Germinal center (tissue), 1 donor: ENCODE data around the gene PTDSS2.
"Not testable (repeated sequence)": the region's sequence is repeated elsewhere in the genome, so short reads cannot be mapped to it uniquely, and the experiment has no call there.

Source experiments
- DNase-seq: peaks from one replicate; pipeline ENCODE4 v3.0.0; 2012; ENCODE audit warnings: mixed read lengths, low spot score

PTDSS2 gene

DNA sequence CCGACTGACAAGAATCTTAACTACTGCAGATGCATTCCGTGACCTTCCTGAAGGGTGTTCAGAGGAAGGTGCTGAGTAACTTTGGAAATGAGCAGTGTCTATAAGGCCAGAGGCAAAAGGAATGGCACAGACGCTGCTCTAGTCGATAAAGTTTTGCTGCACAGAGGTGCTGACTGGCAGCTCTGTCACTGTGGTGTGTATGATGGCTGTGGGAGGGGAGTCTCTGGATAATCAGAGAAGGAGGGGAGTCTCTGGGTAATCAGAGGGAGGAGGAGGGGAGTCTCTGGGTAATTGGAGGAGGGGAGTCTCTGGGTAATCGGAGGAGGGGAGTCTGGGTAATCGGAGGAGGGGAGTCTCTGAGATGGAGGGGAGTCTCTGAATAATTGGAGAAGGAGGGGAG is 18.4 kb downstream of the PTDSS2 start:
- no peak for DNase-seq

- DNase-seq = not testable (repeated sequence)
Measured at GRCh38 chr11:469026-469683, 19.1 kb downstream of the PTDSS2 start.

DNA sequence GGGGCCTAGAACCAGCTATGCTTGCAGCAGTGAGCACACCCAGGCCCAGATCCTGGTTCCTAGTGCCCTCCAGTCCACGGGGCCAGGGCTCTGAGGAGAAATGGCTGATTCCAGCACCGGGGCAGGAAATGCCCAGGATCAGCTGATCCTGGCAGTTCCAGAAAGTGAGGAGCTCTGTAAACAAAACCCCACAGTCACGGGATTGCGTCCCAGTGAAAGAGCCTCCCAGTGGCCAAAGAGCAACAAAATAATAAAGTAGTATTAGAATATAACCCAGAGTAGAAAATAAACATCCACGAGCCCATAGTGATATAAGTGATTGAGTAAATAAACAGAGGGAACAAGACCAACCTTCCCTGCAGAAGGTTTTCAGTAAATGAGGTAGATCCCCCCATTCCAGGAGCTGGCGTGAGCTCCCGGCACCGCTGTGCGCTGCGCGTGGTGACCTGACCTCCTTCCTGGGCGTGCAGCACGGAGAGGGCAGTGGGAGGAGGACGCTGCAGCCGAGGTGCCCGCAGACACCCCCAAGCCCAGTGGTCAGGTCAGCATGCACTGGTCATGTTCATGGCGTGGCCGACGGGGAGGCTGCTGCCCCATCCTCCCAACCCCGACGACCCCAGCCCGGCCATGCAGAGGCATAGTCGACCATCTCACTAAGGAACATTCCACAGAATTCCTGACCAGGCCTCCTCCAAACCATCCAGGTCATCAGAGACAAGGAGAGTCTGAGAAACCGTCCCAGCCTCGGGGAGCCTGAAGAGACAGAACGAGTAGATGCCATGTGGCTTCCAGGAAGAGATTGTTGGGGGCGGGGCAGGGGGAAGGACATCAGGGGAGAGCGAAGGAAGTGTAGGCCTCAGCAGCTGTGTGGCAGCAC is 19.8 kb downstream of the PTDSS2 start:
- DNase-seq = no peak

GRCh38 chr11:471468-472145 is 21.5 kb downstream of the PTDSS2 start:
- no peak for DNase-seq

DNA sequence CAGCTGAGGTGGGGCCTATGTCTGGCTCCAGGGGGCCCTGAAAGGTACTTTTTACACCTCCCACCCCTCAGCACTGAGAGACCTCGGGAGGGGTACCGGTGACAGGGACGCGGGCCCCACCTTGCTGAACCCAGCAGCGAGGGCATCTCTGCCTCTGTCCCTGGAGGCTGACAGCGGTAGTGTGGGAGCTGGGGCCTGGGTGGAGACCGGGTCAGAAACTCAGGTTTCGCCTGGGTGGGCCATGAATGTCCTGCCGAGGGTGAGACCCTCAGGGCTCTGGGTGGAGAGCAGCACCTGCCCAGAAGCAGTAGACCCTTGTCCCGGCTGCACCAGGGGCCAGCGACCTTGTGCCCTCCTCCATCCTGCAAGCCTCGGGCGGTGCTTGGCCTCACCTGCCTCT is 22.2 kb downstream of the PTDSS2 start:
- DNase-seq = no peak

GRCh38 chr11:472816-473215 is 22.7 kb downstream of the PTDSS2 start:
- DNase-seq = no peak

- DNase-seq = no peak
Measured at GRCh38 chr11:473415-473814, 23.3 kb downstream of the PTDSS2 start.

DNA sequence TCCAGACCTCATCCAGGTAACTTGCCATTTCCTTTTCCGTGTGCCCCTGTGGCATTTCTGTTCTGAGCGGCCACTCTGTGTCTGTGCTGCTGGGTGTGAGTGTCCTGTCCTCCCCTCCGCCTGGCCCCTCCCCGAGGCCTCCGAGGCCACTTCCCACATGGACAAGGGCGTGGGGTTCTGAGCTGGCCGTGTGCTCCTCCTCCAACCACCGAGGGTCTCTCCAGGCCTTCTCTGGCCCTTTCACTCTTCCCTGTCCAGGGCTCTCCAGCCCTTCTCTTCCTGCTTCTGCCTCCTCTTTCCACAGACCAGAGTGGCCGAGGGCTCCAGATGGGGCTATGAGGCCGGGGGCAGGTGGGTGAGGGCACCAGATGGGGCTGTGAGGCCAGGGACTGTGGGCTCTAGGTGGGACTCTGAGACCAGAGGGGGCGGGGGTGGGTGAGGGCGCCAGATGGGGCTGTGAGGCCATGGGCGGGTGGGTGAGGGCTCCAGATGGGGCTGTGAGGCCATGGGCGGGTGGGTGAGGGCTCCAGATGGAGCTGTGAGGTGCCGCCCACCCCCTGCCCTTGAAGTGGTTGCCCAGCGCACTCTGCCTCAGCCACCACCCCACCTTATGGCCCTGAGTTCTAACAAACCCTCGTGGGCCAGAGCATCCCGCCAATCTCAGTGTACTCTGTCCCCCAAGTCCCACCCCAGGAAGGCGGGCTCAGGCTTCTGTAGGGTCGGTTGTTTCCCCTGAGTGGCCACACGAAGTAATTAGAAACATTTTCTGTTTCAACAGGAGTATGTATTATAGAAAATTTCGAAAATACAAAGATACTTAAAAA is 24.1 kb downstream of the PTDSS2 start:
- no peak for DNase-seq

DNA sequence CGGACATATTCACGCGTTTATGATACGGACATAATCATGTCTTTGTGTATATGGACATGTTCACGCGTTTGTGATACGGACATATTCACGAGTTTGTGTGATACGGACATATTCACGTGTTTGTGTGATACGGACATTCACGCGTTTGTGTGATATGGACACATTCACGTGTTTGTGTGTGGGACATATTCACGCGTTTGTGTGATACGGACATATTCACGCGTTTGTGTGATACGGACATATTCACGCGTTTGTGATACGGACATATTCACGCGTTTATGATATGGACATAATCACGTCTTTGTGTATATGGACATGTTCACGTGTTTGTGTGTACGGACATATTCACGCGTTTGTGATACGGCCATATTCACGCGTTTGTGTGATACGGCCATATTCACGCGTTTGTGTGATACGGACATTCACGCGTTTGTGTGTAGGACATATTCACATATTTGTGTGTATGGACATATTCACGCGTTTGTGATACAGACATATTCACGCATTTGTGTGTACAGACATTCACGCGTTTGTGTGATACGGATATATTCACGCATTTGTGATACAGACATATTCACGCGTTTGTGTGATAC is 24.9 kb downstream of the PTDSS2 start:
- DNase-seq = no peak

DNA sequence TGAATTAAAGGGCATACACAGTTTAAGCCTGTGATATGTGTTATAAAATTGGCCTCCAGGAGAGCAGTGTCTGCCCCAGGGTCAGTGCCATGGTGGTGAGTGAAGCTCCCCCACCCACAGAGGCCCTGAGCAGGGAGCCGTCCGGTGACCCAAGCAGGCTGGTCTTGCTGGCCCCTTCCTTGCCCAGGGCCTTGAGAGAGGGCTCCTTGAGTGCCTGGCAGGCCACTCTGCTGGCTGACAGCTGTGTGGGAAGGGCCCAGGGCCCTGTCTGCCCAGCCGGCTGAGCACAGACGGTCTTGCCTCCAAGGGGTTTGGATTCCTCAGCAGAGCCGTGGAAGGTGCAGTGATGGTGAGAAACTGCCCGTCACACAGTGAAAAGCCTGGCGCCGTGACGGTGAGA is 25.9 kb downstream of the PTDSS2 start:
- no peak for DNase-seq

- no peak for DNase-seq
Measured at GRCh38 chr11:476416-476815, 26.3 kb downstream of the PTDSS2 start.

DNA sequence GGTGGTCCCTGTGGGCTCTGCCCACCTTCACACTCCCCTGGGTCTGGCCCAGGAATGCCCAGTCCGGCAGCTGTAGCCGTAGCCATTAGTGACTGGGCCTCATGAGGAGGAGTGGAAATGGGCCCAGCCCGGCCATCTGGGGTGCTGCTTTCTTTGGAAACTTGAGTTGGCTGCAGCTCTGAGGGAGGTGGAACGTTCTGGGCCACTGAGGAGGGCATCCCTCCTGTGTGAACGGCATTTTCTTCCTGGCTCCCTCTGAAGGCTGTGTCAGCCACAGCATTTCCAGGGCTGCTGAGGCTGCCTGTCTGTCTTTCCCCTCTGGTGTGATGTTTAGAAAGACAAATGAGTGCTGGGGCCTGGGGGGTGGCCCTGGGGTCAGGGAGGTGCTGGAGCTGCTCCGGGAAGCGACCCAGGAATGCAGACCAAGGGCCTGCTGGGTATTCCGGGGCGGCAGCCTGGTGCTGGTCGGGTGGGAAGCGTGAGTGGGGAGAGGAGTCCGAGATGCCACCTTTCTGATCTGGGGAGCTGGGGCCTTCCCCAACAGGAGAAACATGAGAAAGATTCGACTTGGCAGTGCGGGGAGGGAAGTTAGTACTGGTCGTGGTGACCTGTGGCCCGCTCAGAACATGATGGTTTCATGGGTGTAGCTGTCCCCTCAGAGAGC is 27.1 kb downstream of the PTDSS2 start:
- DNase-seq = no peak

- DNase-seq = no peak
Measured at GRCh38 chr11:479311-479710, 29.2 kb downstream of the PTDSS2 start.

DNA sequence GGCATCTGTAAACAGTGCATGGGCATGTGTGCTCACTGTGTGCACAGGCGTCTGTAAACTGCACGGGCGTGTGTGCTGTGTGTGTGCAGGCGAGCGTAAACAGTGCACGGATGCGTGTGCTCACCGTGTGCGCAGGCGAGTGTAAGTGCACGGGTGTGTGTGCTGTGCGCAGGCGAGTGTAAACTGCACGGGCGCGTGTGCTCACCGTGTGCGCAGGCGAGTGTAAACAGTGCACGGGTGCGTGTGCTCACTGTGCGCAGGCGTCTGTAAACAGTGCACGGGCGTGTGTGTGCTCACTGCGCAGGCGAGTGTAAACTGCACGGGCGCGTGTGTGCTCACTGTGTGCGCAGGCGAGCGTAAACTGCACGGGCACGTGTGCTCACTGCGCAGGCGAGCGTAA is 34.5 kb downstream of the PTDSS2 start:
- DNase-seq = no peak

DNA sequence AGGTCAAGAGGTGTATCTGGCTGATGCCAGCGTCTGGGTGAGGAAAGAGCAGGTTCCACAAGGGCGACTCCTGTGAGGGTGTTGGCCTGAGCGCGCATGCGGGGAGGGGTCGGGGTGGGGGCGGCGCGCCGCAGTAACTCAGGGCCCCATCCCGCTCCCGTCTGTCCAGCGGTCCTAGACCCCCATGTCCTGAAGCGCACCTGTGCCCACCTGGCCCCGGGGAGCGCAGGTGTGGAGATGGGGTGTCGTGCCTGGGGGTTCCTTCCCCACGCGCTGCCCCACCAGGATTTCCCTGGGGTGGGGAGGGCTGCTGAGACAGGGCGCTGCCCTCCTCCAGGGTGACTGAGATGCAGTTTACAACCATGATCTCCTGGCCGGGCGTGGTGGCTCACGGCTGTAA is 36.1 kb downstream of the PTDSS2 start:
- DNase-seq = no peak

DNA sequence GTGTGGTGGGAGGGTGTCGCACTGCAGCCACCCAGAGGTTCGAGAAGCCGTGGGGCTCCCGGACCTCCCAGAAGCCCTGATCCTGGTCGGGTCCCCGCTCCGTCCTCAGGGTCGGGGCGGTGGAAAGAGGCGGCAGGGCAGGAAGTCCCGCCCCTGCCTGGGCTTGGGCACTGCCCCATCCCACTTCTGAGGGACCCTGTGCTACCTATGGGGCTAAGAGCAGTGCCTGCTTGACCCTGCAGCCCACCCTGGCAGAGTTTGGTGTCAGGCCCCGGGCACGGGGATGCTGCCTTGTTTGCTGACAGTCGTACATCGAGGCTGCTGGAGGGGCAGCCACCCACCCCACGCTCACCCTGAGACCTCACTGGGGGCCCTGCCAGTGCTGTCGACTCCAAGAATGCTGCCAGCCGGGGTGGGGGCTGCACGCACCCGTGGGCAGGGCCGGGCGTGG is 37.5 kb downstream of the PTDSS2 start:
- DNase-seq = no peak

DNA sequence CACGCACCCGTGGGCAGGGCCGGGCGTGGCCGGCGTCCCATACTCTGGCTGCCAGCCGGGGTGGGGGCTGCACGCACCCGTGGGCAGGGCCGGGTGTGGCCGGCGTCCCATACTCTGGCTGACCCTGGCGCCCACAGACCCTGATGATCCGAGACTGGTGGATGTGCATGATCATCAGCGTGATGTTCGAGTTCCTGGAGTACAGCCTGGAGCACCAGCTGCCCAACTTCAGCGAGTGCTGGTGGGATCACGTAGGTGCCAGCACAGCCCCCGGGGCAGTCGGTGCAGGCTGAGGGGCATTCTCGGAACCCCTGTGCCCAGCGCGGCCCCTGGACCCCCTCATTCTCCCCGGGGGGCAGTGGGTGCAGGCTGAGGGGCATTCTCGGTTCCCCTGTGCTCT is 38.0 kb downstream of the PTDSS2 start:
- DNase-seq = no peak

DNA sequence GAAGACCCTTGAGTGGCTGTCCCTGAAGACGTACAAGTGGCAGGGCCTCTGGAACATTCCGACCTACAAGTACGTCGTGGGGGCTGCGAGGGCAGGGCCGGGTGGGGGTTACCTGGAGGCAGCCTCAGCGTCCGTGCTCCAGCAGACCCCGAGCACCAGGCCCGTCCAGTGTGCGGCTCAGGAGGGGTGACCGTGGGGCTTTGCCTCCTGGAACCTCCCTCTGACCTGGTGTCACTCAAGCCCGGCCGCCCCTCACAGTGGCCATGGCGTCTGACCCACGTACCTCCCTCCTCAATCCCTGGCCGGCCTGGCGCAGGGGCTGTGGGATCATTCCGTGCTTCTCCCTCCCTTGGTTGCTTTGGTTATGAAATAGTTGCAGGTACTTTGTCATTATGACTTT is 38.5 kb downstream of the PTDSS2 start:
- no peak for DNase-seq

DNA sequence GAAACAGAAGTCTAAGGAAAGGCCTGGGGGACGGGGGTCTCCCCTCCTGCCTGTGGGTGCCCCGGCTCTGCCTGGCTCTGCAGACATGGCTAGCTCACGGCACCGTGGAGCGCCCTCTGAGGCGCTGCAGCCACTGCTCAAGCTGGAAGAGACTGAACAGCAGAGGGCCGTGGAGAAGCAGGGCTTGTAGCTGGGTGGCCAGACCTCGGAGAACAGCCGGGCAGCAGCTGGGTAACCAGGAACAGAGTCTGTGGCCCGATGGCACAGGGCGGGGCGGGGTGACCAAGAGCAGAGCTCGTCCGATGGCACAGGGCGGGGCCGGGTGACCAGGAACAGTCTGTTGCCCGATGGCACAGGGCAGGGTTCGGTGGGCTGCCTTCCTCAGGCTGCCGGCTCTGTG is 38.9 kb downstream of the PTDSS2 start:
- DNase-seq = no peak

- no peak for DNase-seq
Measured at GRCh38 chr11:489610-490185, 39.6 kb downstream of the PTDSS2 start.
